Type B pancreatic cell (in vitro differentiated cells): Measurements from ENCODE around the gene ALKAL2. TPM values are rescaled to one million over a fixed set of nuclear protein-coding genes. Genes with fewer than 3 reads are reported as not detected.

Experiments
- DNase-seq: peaks from one replicate; pipeline ENCODE4 v3.0.0; 2021; ENCODE audit warnings: mixed read lengths; ENCODE audit not compliant: unreplicated experiment; ENCODE audit errors: extremely low spot score
- H3K27ac Mint-ChIP-seq: 2 replicates; pipeline ENCODE4 v1.8.0; 2021; ENCODE audit warnings: mild to moderate bottlenecking, mixed read lengths
- H3K27me3 Mint-ChIP-seq: 2 replicates; pipeline ENCODE4 v1.8.0; 2021; ENCODE audit warnings: mixed read lengths
- H3K36me3 Mint-ChIP-seq: 2 replicates; pipeline ENCODE4 v1.8.0; 2021; ENCODE audit warnings: mixed read lengths
- H3K4me1 Mint-ChIP-seq: one replicate; pipeline ENCODE4 v1.8.0; 2021; ENCODE audit warnings: mixed read lengths; ENCODE audit not compliant: unreplicated experiment
- H3K4me3 Mint-ChIP-seq: 2 replicates; pipeline ENCODE4 v1.8.0; 2021; ENCODE audit warnings: mild to moderate bottlenecking, mixed read lengths
- H3K9me3 Mint-ChIP-seq: 2 replicates; pipeline ENCODE4 v1.8.0; 2021; ENCODE audit warnings: mixed read lengths
- total RNA-seq: library from RNA; stranded (reverse); gene quantifications from 2 replicates; pipeline ENCODE4 v1.2.1, GENCODE V29; 2021; ENCODE audit warnings: low replicate concordance
- TF ChIP-seq, protein P1 (sequence below): fragments of 200-600 bp; sonication (generic); conservative IDR thresholded peaks from 2 replicates; pipeline ENCODE4 v1.5.0; 2021; ENCODE audit warnings: antibody characterized with exemption, mild to moderate bottlenecking

ALKAL2 gene
- total RNA-seq, 1 donor from 2014 or later = 3.5 TPM

DNA sequence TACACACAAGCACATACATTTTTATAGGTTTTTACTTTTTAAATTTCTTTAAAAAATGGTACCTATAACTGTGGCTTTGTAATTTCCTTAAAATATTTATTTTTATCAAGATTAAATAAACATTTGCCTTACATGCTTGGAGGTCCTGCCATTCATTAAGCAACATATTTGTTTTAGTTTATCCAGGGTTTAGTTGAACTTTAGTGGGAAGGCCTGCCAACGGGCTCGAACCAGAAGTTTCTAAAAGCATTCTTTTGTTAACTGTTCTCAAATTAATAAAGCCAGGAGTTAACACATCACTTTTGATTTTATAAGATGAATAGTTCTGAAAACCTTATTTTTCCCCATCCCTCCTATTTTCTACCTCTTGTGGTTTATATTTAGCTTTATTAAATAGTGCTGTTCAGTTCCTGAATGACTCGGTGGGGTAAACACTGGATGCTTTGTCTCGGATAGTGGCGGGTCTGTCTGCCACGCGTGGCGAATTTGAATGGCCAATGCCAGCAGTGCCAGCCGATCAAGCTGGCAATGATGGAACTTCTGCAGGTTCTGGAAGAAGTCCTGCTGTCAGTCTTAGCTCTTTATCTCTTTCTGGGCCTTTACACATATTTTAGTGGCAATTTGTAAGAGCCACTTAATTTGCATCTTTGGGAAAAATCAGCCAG is 56.2 kb downstream of the ALKAL2 start:
- Mint-ChIP-seq H3K36me3 (peaks cover 19% of the 10 kb centered on the region), H3K4me1 (no peaks in the 10 kb centered on the region)
- DNase-seq = no peak

More for the DNA sequence above, 56.2 kb downstream of the ALKAL2 start:
- Mint-ChIP-seq H3K9me3 (no peaks in the 10 kb centered on the region), H3K27ac (no peak overlapping the region), H3K27me3 (no peaks in the 10 kb centered on the region), H3K4me3 (no peak overlapping the region)
- TF ChIP-seq, protein P1, sequence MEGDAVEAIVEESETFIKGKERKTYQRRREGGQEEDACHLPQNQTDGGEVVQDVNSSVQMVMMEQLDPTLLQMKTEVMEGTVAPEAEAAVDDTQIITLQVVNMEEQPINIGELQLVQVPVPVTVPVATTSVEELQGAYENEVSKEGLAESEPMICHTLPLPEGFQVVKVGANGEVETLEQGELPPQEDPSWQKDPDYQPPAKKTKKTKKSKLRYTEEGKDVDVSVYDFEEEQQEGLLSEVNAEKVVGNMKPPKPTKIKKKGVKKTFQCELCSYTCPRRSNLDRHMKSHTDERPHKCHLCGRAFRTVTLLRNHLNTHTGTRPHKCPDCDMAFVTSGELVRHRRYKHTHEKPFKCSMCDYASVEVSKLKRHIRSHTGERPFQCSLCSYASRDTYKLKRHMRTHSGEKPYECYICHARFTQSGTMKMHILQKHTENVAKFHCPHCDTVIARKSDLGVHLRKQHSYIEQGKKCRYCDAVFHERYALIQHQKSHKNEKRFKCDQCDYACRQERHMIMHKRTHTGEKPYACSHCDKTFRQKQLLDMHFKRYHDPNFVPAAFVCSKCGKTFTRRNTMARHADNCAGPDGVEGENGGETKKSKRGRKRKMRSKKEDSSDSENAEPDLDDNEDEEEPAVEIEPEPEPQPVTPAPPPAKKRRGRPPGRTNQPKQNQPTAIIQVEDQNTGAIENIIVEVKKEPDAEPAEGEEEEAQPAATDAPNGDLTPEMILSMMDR = no peak

Other genes with a start within 250 kb of the ALKAL2 start
- gene FAM110C, start 241.6 kb downstream of the ALKAL2 start, total RNA-seq = 2.3 and 2.6 TPM in 2 replicates
- gene SH3YL1, start 24.1 kb downstream of the ALKAL2 start, total RNA-seq = 61.4 and 110 TPM in 2 replicates
- gene ACP1, start 23.1 kb downstream of the ALKAL2 start, total RNA-seq = 121 and 124 TPM in 2 replicates